NCI-H2227 treated with DMSO at 0.1 percent for 48 hours (cell line): ENCODE measurements around the gene GPR137.
"Not testable (repeated sequence)": the region's sequence is repeated elsewhere in the genome, so short reads cannot be mapped to it uniquely, and the experiment has no call there.

Experiments
- DNase-seq: peaks from one replicate; lab custom pipeline; 2025; lab: John Stamatoyannopoulos, UW

Gene GPR137

GRCh38 chr11:64304316-64305072 lies 18.8 kb downstream of the GPR137 start:
- DNase-seq = peak; percentile 70

GRCh38 chr11:64305075-64305690 lies 19.5 kb downstream of the GPR137 start, which contains the start of gene ESRRA:
TSS of gene ESRRA (plus strand) at chr11:64305524. CDS start at chr11:64307180, 1,656 bp downstream.
- peak; percentile 99 for DNase-seq

GRCh38 chr11:64305691-64306562 lies 20.3 kb downstream of the GPR137 start:
- DNase-seq = peak; percentile 20

- no peak for DNase-seq
Observed at GRCh38 chr11:64306563-64306875, 20.9 kb downstream of the GPR137 start.

- DNase-seq = no peak
Observed at GRCh38 chr11:64306876-64307622, 21.4 kb downstream of the GPR137 start.

- not testable (repeated sequence) for DNase-seq
Observed at GRCh38 chr11:64307795-64308194, 22.1 kb downstream of the GPR137 start.

GRCh38 chr11:64312947-64313346 lies 27.3 kb downstream of the GPR137 start:
- no peak for DNase-seq

- DNase-seq = no peak
Observed at GRCh38 chr11:64313491-64314145, 28.0 kb downstream of the GPR137 start.

- no peak for DNase-seq
Observed at GRCh38 chr11:64314146-64314804, 28.6 kb downstream of the GPR137 start.

GRCh38 chr11:64314805-64315561 lies 29.3 kb downstream of the GPR137 start:
- no peak for DNase-seq

- not testable (repeated sequence) for DNase-seq
Observed at GRCh38 chr11:64315667-64316526, 30.2 kb downstream of the GPR137 start.

- no peak for DNase-seq
Observed at GRCh38 chr11:64316672-64317324, 31.1 kb downstream of the GPR137 start.

GRCh38 chr11:64317325-64317960 lies 31.8 kb downstream of the GPR137 start, which contains the start of gene TRMT112:
TSS of gene TRMT112 (minus strand) at chr11:64317559. CDS start at chr11:64317526, 33 bp downstream.
- peak; percentile 95 for DNase-seq

- DNase-seq = peak; percentile 94
Observed at GRCh38 chr11:64317961-64318765, 32.5 kb downstream of the GPR137 start, which contains the start of gene PRDX5. TSS of gene PRDX5 (plus strand) at chr11:64318121. CDS start at chr11:64318216, 95 bp downstream.

GRCh38 chr11:64318766-64319761 lies 33.4 kb downstream of the GPR137 start:
- DNase-seq = no peak

GRCh38 chr11:64320556-64320955 lies 34.9 kb downstream of the GPR137 start:
- no peak for DNase-seq
